IMR-90 (cell line): Measurements from ENCODE around the gene KLHL42.

Experiments
- CTCF ChIP-seq: conservative IDR thresholded peaks from 2 replicates; pipeline ENCODE4 v1.5.1; 2012; ENCODE audit warnings: mild to moderate bottlenecking, low read depth, low read length, improper control_type of control experiment
- POLR2A ChIP-seq: IDR thresholded peaks from 2 replicates; pipeline ENCODE4 v1.6.1; 2012; ENCODE audit warnings: mild to moderate bottlenecking, low read depth, low read length

GRCh38 chr12:27796128-27796527, 16.1 kb downstream of the KLHL42 start:
- TF ChIP-seq POLR2A, result no peak
- no peak for TF ChIP-seq CTCF
